Peyer's patch (tissue), 4 donors: ENCODE results near the gene CHSY1.

ENCODE experiments used
- CTCF ChIP-seq, 6 experiments: fragments of 450-650 bp in 4 of 6; fragments of 200-600 bp in 2 of 6; sonication (generic) in 1 of 6; IDR thresholded peaks; one replicate each; pipeline ENCODE4 v1.5.1; 2017 to 2019; ENCODE audit warnings: antibody characterized with exemption in 6 of 6, mild to moderate bottlenecking in 3 of 6, moderate library complexity in 1 of 6
- POLR2A ChIP-seq, 2 donors: fragments of 450-650 bp; IDR thresholded peaks; one replicate each; pipeline ENCODE4 v1.5.1; 2017; ENCODE audit warnings: antibody characterized with exemption in 2 of 2, mild to moderate bottlenecking in 2 of 2, moderate library complexity in 2 of 2

DNA sequence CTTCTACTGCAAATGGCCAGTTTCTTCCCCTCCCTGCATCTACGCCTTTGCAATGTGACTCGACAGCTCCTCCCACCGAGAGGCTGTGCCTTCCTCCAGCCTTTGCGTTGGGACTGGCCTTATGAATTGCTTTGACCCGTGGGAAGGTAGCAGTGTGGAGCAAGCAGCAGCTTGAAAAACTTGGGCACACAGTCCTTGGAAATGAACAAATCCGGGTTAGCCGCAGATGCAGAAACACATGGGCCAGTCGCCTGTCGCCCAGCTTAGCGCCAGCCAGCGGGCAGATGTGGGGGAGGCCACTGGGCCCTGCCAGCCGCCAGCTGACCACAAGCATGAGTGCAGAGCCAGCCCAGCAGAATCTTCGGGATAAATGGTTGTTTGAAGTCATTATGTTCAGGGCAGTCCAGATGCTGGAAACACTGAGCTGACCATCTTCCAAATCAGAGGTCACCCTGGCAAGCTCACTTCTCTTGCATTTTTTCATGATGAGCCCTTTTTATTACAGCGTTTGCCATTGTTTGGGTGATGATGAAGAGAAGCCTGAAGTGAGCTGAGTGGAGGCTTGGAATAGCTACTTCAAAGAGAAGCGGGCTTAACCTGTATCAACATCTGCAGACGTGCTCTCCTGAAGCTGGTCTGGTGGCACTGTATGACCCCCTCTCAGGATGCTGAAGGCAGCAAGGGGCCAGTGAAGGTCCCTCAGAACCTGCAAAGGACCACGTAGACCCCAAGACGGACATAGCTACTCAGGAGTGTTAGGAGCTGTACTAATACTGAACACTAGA is 15.7 kb upstream of the CHSY1 start:
- TF ChIP-seq POLR2A (IDR thresholded peaks at IDR 0.05): peak in 1 of 2 donors; percentile 8
- TF ChIP-seq CTCF (IDR thresholded peaks at IDR 0.05): no peak
